Measurements from ENCODE around the gene EYA4. TPM values are rescaled to one million over a fixed set of nuclear protein-coding genes. Genes with fewer than 3 reads are reported as not detected.

EYA4 gene
- total and polyA plus RNA-seq, 2 of the 4 experiments (the other 2 are of a cell fraction), result 5.7 to 11.1 TPM

DNA sequence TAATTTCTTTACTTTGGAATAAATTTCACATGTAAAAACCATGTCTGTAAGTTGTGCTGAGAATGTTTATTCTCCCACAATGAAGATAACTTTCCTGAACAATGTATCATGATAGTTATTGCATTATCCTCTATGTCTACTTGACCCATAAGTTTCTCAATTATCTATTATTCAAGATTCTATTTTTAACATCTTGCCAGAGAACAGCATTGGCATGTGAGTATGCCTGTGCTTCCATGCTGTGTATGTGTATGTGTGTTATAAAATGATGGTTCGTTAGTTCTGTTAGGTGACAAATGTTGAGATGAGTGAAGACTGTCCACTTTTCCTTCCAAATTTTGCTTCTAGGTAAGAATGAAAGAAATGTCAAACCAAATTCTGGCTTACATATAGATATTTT is 111.9 kb downstream of the EYA4 start:
- in situ Hi-C loops (cut with MboI; ENCODE audit: low sequenced_read_pairs), result no loop called here
- no peak overlapping the region for H4K5ac ChIP-seq (ENCODE audit: low read depth, low read length)
- no peak overlapping the region for H2AFZ ChIP-seq (replicated peaks; ENCODE audit: low read length, poor library complexity)
- H3K4ac ChIP-seq (ENCODE audit: low read depth, low read length), result no peak overlapping the region
- CTCF ChIA-PET, result no interaction called here
- 0 out of 2 replicates have a peak, but pooled peaks cover 3% of the 10 kb centered on the region for H4K20me1 ChIP-seq (ENCODE audit: insufficient read depth, low read length)
- no peak overlapping the region for H3K4me3 ChIP-seq (ENCODE audit: insufficient read depth, low read depth, low read length)
- POLR2A ChIA-PET (ENCODE audit: unreplicated experiment), result no interaction called here
- H3K23ac ChIP-seq (ENCODE audit: low read depth, low read length), result no peak overlapping the region
- H2BK15ac ChIP-seq (ENCODE audit: low read depth, low read length), result no peak overlapping the region
- BruUV-seq (replicated peaks), result no TSS peak
- no peak overlapping the region for H3K56ac ChIP-seq (ENCODE audit: extremely low read depth, insufficient read depth, low read length)
- H2AK9ac ChIP-seq (replicated peaks; ENCODE audit: low read depth, low read length, poor library complexity), result no peak overlapping the region
- H2BK5ac ChIP-seq (ENCODE audit: low read depth, low read length, poor library complexity, severe bottlenecking), result no peak overlapping the region
- H3K4me1 ChIP-seq (ENCODE audit: control insufficient read depth, insufficient read depth, low read length), result peaks cover 2% of the 10 kb centered on the region
- no peak overlapping the region for H2BK120ac ChIP-seq (ENCODE audit: low read depth, low read length)
- intact Hi-C loops (cut with micrococcal nuclease), result no loop called here
- no peak overlapping the region for H3K14ac ChIP-seq (replicated peaks; ENCODE audit: low read depth, low read length)
- H2BK20ac ChIP-seq (ENCODE audit: low read depth, low read length), result no peak overlapping the region
- H3K9ac ChIP-seq (ENCODE audit: low read depth, low read length), result no peak overlapping the region
- H4K91ac ChIP-seq (ENCODE audit: insufficient read depth, low read depth, low read length), result no peak overlapping the region
- H3K9me1 ChIP-seq (ENCODE audit: insufficient read depth, low read length), result no peaks in the 10 kb centered on the region
- no peak overlapping the region for H3K27ac ChIP-seq (ENCODE audit: insufficient read depth, low read length)
- no peaks in the 10 kb centered on the region for H3K27me3 ChIP-seq (ENCODE audit: control insufficient read depth, insufficient read depth, low read length)
- peaks cover 0 to 3% of the 10 kb centered on the region in 2 experiments; a peak in 1 of 4 replicates for H3K79me1 ChIP-seq (ENCODE audit: low read depth in 1 of 2, low read length in 2 of 2)
- WGBS, 2 experiments (ENCODE audit: extremely low coverage in 2 of 2, insufficient read length in 1 of 2), result no CpG with 5 or more reads among the region's 1 CpG
- H3K36me3 ChIP-seq (ENCODE audit: control insufficient read depth, insufficient read depth, low read length), result no peaks in the 10 kb centered on the region
- ATAC-seq (ENCODE audit: low read depth) (no peak; the same call in 1 of the 2 replicates), DNase-seq (no peak)
- TF ChIP-seq, protein P1, sequence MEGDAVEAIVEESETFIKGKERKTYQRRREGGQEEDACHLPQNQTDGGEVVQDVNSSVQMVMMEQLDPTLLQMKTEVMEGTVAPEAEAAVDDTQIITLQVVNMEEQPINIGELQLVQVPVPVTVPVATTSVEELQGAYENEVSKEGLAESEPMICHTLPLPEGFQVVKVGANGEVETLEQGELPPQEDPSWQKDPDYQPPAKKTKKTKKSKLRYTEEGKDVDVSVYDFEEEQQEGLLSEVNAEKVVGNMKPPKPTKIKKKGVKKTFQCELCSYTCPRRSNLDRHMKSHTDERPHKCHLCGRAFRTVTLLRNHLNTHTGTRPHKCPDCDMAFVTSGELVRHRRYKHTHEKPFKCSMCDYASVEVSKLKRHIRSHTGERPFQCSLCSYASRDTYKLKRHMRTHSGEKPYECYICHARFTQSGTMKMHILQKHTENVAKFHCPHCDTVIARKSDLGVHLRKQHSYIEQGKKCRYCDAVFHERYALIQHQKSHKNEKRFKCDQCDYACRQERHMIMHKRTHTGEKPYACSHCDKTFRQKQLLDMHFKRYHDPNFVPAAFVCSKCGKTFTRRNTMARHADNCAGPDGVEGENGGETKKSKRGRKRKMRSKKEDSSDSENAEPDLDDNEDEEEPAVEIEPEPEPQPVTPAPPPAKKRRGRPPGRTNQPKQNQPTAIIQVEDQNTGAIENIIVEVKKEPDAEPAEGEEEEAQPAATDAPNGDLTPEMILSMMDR (conservative IDR thresholded peaks at IDR 0.05; ENCODE audit: low read depth, low read length), result no peak
- H3K18ac ChIP-seq (ENCODE audit: low read depth, low read length), result no peak overlapping the region
- H4K8ac ChIP-seq (ENCODE audit: low read depth in 2 of 2, low read length in 2 of 2), result no peak overlapping the region
- no peak overlapping the region for H3K4me2 ChIP-seq (ENCODE audit: low read depth, low read length)
- H3K9me3 ChIP-seq (ENCODE audit: control insufficient read depth, insufficient read depth, low read length), result no peaks in the 10 kb centered on the region
- dilution Hi-C loops (cut with HindIII; ENCODE audit: low sequenced_read_pairs, unreplicated experiment), result no loop called here
- no peak overlapping the region for H2AK5ac ChIP-seq (ENCODE audit: low read depth, low read length)

All from IMR-90 (cell line).